Mononuclear cell (primary cell): ENCODE data around the gene MXRA7. TPM values are rescaled to one million over a fixed set of nuclear protein-coding genes. Genes with fewer than 3 reads are reported as not detected.

Experiments
- total RNA-seq: library from RNA; depleted of rRNA; stranded (reverse); fragments of >200 nt; gene quantifications from one replicate; pipeline ENCODE4 v1.2.3, GENCODE V29; 2012

MXRA7 gene
- total RNA-seq, 1 donor: 10.3 TPM

Other genes starting within 250 kb of the MXRA7 start
- not detected for gene AANAT, start 243.4 kb downstream of the MXRA7 start, total RNA-seq
- gene RHBDF2, start 209.5 kb downstream of the MXRA7 start, total RNA-seq: 62.1 TPM
- gene CYGB, start 173.3 kb downstream of the MXRA7 start, total RNA-seq: 0.21 TPM
- gene PRCD, start 170.9 kb downstream of the MXRA7 start, total RNA-seq: 0.73 TPM
- gene ST6GALNAC2, start 125.1 kb downstream of the MXRA7 start, total RNA-seq: 2.3 TPM
- gene ST6GALNAC1, start 67.2 kb downstream of the MXRA7 start, total RNA-seq: 4.0 TPM
- gene JMJD6, start 15.6 kb upstream of the MXRA7 start, total RNA-seq: 48.5 TPM
- 26.3 TPM for gene METTL23, start 15.9 kb upstream of the MXRA7 start, total RNA-seq
- gene SRSF2, start 26.4 kb upstream of the MXRA7 start, total RNA-seq: 288 TPM
- gene MFSD11, start 27.2 kb upstream of the MXRA7 start, total RNA-seq: 28.2 TPM
- 0.42 TPM for gene MGAT5B, start 157.4 kb upstream of the MXRA7 start, total RNA-seq